Adrenal gland (tissue), 5 donors: ENCODE data around the gene KIF5A.

Experiments
- CTCF ChIP-seq, 6 experiments: fragments of 450-650 bp in 4 of 6; fragments of 200-600 bp in 2 of 6; sonication (generic) in 1 of 6; IDR thresholded peaks; 1 replicate in 5 of 6; 2 replicates in 1 of 6; pipeline versions ENCODE4 v1.5.1 to v1.8.0; 2016 to 2021; ENCODE audit warnings: antibody characterized with exemption in 6 of 6, mild to moderate bottlenecking in 2 of 6, moderate library complexity in 1 of 6
- POLR2A ChIP-seq, 2 donors: fragments of 450-650 bp; IDR thresholded peaks; one replicate each; pipeline ENCODE4 v1.6.1; 2017; ENCODE audit warnings: antibody characterized with exemption in 2 of 2, mild to moderate bottlenecking in 2 of 2, moderate library complexity in 1 of 2
- donor health status: DM: no; HTN: no; CAD: no.

- TF ChIP-seq CTCF (IDR thresholded peaks at IDR 0.05) = no peak
- TF ChIP-seq POLR2A (IDR thresholded peaks at IDR 0.05) = no peak
Measured at GRCh38 chr12:57580466-57580795, 30.6 kb downstream of the KIF5A start.
